HepG2 (cell line): ENCODE data around the gene RBBP8. TPM values are rescaled to one million over a fixed set of nuclear protein-coding genes. Genes with fewer than 3 reads are reported as not detected.
A peak's percentile ranks its signal among the peaks of the same experiment; 100 is the strongest.

Experiments used
- DPF2 ChIP-seq: sonication (generic); formaldehyde crosslinking; IDR thresholded peaks from 2 replicates; pipeline ENCODE4 v1.4.0; 2020; ENCODE audit warnings: mild to moderate bottlenecking, low read depth, missing genetic modification reagents, borderline replicate concordance
- DR1 ChIP-seq: sonication (generic); formaldehyde crosslinking; IDR thresholded peaks from 2 replicates; pipeline ENCODE4 v1.8.0; 2021; ENCODE audit warnings: mild to moderate bottlenecking, missing genetic modification reagents, inconsistent platforms
- FOSL2 ChIP-seq: sonication (generic); formaldehyde crosslinking; IDR thresholded peaks from 2 replicates; pipeline ENCODE4 v1.4.0; 2020; ENCODE audit warnings: missing genetic modification reagents
- NFKBIZ ChIP-seq: IDR thresholded peaks from 2 replicates; pipeline ENCODE4 v1.6.1; 2018; ENCODE audit warnings: missing genetic modification reagents, missing compliant biosample characterization
- RBM39 ChIP-seq: fragments of 200-400 bp; formaldehyde crosslinking; IDR thresholded peaks from one replicate; pipeline ENCODE4 v1.6.1; 2018; ENCODE audit warnings: antibody characterized with exemption, mild to moderate bottlenecking, low read depth, low read length; ENCODE audit not compliant: poor library complexity, severe bottlenecking
- YY1 ChIP-seq: IDR thresholded peaks from 2 replicates; pipeline ENCODE4 v1.6.1; 2011; ENCODE audit warnings: low read length, low read depth, moderate library complexity, mild to moderate bottlenecking; ENCODE audit not compliant: insufficient read depth, insufficient replicate concordance
- ZFP90 ChIP-seq: sonication (generic); formaldehyde crosslinking; IDR thresholded peaks from 2 replicates; pipeline ENCODE4 v1.8.0; 2022; ENCODE audit warnings: missing genetic modification reagents, mild to moderate bottlenecking, inconsistent platforms, borderline replicate concordance
- ZIK1 ChIP-seq: sonication (generic); formaldehyde crosslinking; IDR thresholded peaks from 2 replicates; pipeline ENCODE4 v1.5.0; 2020; ENCODE audit warnings: mild to moderate bottlenecking, low read depth, missing genetic modification reagents, borderline replicate concordance
- ZKSCAN1 ChIP-seq: fragments of 150-350 bp; IDR thresholded peaks from 2 replicates; pipeline ENCODE4 v1.6.1; 2014; ENCODE audit warnings: low read length
- ZNF234 ChIP-seq: sonication (generic); formaldehyde crosslinking; conservative IDR thresholded peaks from 2 replicates; pipeline ENCODE4 v1.5.1; 2020; ENCODE audit warnings: mild to moderate bottlenecking, missing genetic modification reagents
- ZNF263 ChIP-seq: sonication (generic); formaldehyde crosslinking; IDR thresholded peaks from 2 replicates; pipeline ENCODE4 v1.4.0; 2020; ENCODE audit warnings: missing genetic modification reagents
- polyA plus RNA-seq, 8 experiments: library from polyadenylated mRNA; depleted of rRNA in 3 of 8; stranded (reverse) in 7 of 8; unstranded in 1 of 8; fragments of >200 nt; fragmentation: Illumina TruSeq in 4 of 8; extraction: Trizol in 4 of 8; gene quantifications; 2 replicates each; pipeline versions ENCODE4 v1.2.1 to v1.2.3, GENCODE V29; 2011 to 2016; ENCODE audit warnings: low read depth in 4 of 8, missing spikeins in 1 of 8, mixed read lengths in 1 of 8; ENCODE audit not compliant: insufficient read depth in 1 of 8
- total RNA-seq, 5 experiments: library from RNA; depleted of rRNA; stranded (reverse); fragments of >200 nt; fragmentation: Illumina TruSeq; extraction: Trizol; gene quantifications; 2 replicates each; pipeline ENCODE4 v1.2.3, GENCODE V29; 2016; ENCODE audit warnings: low read depth in 1 of 5
- TF ChIP-seq, protein P1 (sequence below): sonication (generic); formaldehyde crosslinking; IDR thresholded peaks from 2 replicates; pipeline ENCODE4 v1.4.0; 2020; ENCODE audit warnings: low read depth, mild to moderate bottlenecking, missing genetic modification reagents
- TF ChIP-seq, protein P2 (sequence below): sonication (generic); formaldehyde crosslinking; IDR thresholded peaks from 2 replicates; pipeline ENCODE4 v1.8.0; 2022; ENCODE audit warnings: missing genetic modification reagents, mild to moderate bottlenecking, moderate library complexity, borderline replicate concordance
- TF ChIP-seq, protein P3 (sequence below): sonication (generic); formaldehyde crosslinking; IDR thresholded peaks from 2 replicates; pipeline ENCODE4 v1.5.1; 2020; ENCODE audit warnings: mild to moderate bottlenecking, missing genetic modification reagents, moderate library complexity
- TF ChIP-seq, protein P4 (sequence below): sonication (generic); formaldehyde crosslinking; IDR thresholded peaks from 2 replicates; pipeline ENCODE4 v1.4.0; 2020; ENCODE audit warnings: missing genetic modification reagents

The RBBP8 gene
- total and polyA plus RNA-seq, 2 of the 13 experiments (the other 11 are each of a cell fraction or from before 2014, with no cell fraction given) = 14.2 to 47.4 TPM

DNA sequence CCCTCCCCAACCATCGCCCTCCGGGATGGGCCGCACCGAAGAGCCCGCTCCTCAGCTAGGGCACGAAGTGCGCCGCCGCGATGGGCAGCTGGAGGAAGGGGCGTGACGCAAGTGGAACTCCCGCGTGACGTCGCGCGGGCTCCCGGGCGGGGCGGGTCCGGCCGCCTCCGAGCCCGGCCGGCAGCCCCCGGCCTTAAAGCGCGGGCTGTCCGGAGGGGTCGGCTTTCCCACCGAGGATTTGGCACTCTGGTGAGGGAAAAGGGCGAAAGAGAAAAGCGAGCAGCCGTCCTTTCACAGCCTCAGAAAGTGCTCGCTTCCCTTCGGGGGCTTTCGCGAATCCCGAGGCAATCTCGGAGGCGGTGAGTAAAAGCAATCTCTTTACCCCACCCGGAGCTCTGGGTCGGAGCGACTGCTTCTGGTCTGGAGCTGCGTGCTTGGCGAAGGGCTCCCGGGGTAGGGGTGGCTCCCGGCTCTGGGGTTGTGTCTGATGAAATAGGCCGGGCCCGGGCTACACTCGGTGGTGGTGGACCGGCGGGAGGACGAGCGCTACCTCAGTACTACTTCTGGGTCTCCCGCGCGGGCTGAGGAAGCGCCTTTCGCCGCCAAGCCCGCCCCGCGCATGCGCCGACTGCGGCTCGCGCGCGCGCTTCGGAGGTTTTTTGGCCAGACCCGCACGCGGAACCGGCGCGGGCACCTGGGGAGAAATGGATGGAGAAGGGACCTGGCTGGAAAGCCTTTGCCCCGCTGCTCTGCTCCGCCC, at the start of gene RBBP8 (continued):
- TF ChIP-seq NFKBIZ (CRISPR knock-in tag) (0 out of 2 replicates have a peak, but pooled peaks have one; percentile 5), DPF2 (CRISPR knock-in tag) (no peak), DR1 (CRISPR knock-in tag) (0 out of 2 replicates have a peak, but pooled peaks have one; percentile 55), FOSL2 (peak; percentile 23), RBM39 (peak; percentile 77), ZFP90 (CRISPR knock-in tag) (no peak), ZKSCAN1 (no peak), YY1 (peak; percentile 33), ZNF263 (CRISPR knock-in tag) (no peak; the same call in 1 of the 2 replicates), ZNF234 (0 out of 2 replicates have a peak, but pooled peaks have one; percentile 20), ZIK1 (peak; percentile 61; the same call in 1 of the 2 replicates)
- TF ChIP-seq, protein P1, sequence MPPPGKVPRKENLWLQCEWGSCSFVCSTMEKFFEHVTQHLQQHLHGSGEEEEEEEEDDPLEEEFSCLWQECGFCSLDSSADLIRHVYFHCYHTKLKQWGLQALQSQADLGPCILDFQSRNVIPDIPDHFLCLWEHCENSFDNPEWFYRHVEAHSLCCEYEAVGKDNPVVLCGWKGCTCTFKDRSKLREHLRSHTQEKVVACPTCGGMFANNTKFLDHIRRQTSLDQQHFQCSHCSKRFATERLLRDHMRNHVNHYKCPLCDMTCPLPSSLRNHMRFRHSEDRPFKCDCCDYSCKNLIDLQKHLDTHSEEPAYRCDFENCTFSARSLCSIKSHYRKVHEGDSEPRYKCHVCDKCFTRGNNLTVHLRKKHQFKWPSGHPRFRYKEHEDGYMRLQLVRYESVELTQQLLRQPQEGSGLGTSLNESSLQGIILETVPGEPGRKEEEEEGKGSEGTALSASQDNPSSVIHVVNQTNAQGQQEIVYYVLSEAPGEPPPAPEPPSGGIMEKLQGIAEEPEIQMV (CRISPR knock-in tag) = peak; percentile 9; the same call in 1 of the 2 replicates
- TF ChIP-seq, protein P2, sequence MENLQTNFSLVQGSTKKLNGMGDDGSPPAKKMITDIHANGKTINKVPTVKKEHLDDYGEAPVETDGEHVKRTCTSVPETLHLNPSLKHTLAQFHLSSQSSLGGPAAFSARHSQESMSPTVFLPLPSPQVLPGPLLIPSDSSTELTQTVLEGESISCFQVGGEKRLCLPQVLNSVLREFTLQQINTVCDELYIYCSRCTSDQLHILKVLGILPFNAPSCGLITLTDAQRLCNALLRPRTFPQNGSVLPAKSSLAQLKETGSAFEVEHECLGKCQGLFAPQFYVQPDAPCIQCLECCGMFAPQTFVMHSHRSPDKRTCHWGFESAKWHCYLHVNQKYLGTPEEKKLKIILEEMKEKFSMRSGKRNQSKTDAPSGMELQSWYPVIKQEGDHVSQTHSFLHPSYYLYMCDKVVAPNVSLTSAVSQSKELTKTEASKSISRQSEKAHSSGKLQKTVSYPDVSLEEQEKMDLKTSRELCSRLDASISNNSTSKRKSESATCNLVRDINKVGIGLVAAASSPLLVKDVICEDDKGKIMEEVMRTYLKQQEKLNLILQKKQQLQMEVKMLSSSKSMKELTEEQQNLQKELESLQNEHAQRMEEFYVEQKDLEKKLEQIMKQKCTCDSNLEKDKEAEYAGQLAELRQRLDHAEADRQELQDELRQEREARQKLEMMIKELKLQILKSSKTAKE (CRISPR knock-in tag) = no peak
- TF ChIP-seq, protein P3, sequence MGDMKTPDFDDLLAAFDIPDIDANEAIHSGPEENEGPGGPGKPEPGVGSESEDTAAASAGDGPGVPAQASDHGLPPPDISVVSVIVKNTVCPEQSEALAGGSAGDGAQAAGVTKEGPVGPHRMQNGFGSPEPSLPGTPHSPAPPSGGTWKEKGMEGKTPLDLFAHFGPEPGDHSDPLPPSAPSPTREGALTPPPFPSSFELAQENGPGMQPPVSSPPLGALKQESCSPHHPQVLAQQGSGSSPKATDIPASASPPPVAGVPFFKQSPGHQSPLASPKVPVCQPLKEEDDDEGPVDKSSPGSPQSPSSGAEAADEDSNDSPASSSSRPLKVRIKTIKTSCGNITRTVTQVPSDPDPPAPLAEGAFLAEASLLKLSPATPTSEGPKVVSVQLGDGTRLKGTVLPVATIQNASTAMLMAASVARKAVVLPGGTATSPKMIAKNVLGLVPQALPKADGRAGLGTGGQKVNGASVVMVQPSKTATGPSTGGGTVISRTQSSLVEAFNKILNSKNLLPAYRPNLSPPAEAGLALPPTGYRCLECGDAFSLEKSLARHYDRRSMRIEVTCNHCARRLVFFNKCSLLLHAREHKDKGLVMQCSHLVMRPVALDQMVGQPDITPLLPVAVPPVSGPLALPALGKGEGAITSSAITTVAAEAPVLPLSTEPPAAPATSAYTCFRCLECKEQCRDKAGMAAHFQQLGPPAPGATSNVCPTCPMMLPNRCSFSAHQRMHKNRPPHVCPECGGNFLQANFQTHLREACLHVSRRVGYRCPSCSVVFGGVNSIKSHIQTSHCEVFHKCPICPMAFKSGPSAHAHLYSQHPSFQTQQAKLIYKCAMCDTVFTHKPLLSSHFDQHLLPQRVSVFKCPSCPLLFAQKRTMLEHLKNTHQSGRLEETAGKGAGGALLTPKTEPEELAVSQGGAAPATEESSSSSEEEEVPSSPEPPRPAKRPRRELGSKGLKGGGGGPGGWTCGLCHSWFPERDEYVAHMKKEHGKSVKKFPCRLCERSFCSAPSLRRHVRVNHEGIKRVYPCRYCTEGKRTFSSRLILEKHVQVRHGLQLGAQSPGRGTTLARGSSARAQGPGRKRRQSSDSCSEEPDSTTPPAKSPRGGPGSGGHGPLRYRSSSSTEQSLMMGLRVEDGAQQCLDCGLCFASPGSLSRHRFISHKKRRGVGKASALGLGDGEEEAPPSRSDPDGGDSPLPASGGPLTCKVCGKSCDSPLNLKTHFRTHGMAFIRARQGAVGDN (CRISPR knock-in tag) = peak; percentile 98
- TF ChIP-seq, protein P4, sequence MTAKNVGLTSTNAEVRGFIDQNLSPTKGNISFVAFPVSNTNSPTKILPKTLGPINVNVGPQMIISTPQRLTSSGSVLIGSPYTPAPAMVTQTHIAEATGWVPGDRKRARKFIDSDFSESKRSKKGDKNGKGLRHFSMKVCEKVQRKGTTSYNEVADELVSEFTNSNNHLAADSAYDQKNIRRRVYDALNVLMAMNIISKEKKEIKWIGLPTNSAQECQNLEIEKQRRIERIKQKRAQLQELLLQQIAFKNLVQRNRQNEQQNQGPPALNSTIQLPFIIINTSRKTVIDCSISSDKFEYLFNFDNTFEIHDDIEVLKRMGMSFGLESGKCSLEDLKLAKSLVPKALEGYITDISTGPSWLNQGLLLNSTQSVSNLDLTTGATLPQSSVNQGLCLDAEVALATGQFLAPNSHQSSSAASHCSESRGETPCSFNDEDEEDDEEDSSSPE (CRISPR knock-in tag) = peak; percentile 88
